ENCODE measurements around the gene LHFPL2.

Gene LHFPL2

DNA sequence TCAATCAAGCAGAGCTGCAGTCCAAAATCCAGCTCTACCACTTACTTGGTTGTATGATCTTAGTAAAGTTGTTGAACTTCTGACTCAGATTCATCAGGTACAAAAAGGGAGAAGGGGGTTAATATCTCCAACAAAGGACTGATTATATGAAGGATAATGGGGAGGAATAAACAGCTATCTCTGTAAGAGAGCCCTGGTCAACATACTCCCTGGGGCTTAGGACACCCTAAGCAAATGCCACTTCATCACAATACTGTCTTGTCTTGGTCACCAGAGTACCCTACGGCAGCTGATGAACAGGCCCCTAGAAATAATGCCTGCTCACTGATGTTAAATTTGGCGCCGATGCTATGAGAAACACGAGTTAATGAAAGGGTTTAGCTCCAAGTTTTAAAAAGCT lies 34.8 kb downstream of the LHFPL2 start:
- no peak overlapping the region for H3K9ac ChIP-seq (ENCODE audit: low read length)
- H4K20me1 ChIP-seq (ENCODE audit: low read depth, low read length) = no peaks in the 10 kb centered on the region
- H3K9me3 ChIP-seq (ENCODE audit: insufficient read depth, low read length) = no peaks in the 10 kb centered on the region
- no peaks in the 10 kb centered on the region for H3K9me2 ChIP-seq (replicated peaks; ENCODE audit: insufficient read depth, low read length)
- H2AFZ ChIP-seq (ENCODE audit: low read depth, low read length, severe bottlenecking) = no peak overlapping the region
- TF ChIP-seq EZH2phosphoT487 (conservative IDR thresholded peaks at IDR 0.05; ENCODE audit: low read length) (no peak), CTCF (IDR thresholded peaks at IDR 0.05; ENCODE audit: insufficient read depth, low read length, poor library complexity, severe bottlenecking) (no peak)
- no peak overlapping the region for H3K27ac ChIP-seq (ENCODE audit: low read depth, low read length)
- 0 out of 2 replicates have a peak, but pooled peaks cover 5% of the 10 kb centered on the region for H3K36me3 ChIP-seq (ENCODE audit: low read length)
- no peak overlapping the region for H3K4me3 ChIP-seq (ENCODE audit: insufficient read depth, low read length, poor library complexity, severe bottlenecking)
- no peaks in the 10 kb centered on the region for H3F3A ChIP-seq (ENCODE audit: insufficient read depth)
- no peak overlapping the region for H3K4me2 ChIP-seq (ENCODE audit: low read depth, low read length, poor library complexity, severe bottlenecking)
- H3K79me2 ChIP-seq (ENCODE audit: insufficient read depth, low read length) = peaks cover 78% of the 10 kb centered on the region
- H3K27me3 ChIP-seq (ENCODE audit: low read length) = no peaks in the 10 kb centered on the region

GRCh38 chr5:78613151-78613533 lies 35.4 kb downstream of the LHFPL2 start:
- H3K9me2 ChIP-seq (replicated peaks; ENCODE audit: insufficient read depth, low read length) = no peaks in the 10 kb centered on the region
- H3K4me3 ChIP-seq (ENCODE audit: insufficient read depth, low read length, poor library complexity, severe bottlenecking) = no peak overlapping the region
- H3K9me3 ChIP-seq (ENCODE audit: insufficient read depth, low read length) = no peaks in the 10 kb centered on the region
- H3K27me3 ChIP-seq (ENCODE audit: low read length) = no peaks in the 10 kb centered on the region
- H3K27ac ChIP-seq (ENCODE audit: low read depth, low read length) = no peak overlapping the region
- no peak overlapping the region for H2AFZ ChIP-seq (ENCODE audit: low read depth, low read length, severe bottlenecking)
- H4K20me1 ChIP-seq (ENCODE audit: low read depth, low read length) = no peaks in the 10 kb centered on the region
- H3K9ac ChIP-seq (ENCODE audit: low read length) = no peak overlapping the region
- no peak overlapping the region for H3K4me2 ChIP-seq (ENCODE audit: low read depth, low read length, poor library complexity, severe bottlenecking)
- peaks cover 8% of the 10 kb centered on the region; the same call in 1 of the 2 replicates for H3K36me3 ChIP-seq (ENCODE audit: low read length)
- no peaks in the 10 kb centered on the region for H3F3A ChIP-seq (ENCODE audit: insufficient read depth)
- TF ChIP-seq CTCF (IDR thresholded peaks at IDR 0.05; ENCODE audit: insufficient read depth, low read length, poor library complexity, severe bottlenecking) = no peak
- no peak for TF ChIP-seq EZH2phosphoT487 (conservative IDR thresholded peaks at IDR 0.05; ENCODE audit: low read length)
- peaks cover 72% of the 10 kb centered on the region for H3K79me2 ChIP-seq (ENCODE audit: insufficient read depth, low read length)

DNA sequence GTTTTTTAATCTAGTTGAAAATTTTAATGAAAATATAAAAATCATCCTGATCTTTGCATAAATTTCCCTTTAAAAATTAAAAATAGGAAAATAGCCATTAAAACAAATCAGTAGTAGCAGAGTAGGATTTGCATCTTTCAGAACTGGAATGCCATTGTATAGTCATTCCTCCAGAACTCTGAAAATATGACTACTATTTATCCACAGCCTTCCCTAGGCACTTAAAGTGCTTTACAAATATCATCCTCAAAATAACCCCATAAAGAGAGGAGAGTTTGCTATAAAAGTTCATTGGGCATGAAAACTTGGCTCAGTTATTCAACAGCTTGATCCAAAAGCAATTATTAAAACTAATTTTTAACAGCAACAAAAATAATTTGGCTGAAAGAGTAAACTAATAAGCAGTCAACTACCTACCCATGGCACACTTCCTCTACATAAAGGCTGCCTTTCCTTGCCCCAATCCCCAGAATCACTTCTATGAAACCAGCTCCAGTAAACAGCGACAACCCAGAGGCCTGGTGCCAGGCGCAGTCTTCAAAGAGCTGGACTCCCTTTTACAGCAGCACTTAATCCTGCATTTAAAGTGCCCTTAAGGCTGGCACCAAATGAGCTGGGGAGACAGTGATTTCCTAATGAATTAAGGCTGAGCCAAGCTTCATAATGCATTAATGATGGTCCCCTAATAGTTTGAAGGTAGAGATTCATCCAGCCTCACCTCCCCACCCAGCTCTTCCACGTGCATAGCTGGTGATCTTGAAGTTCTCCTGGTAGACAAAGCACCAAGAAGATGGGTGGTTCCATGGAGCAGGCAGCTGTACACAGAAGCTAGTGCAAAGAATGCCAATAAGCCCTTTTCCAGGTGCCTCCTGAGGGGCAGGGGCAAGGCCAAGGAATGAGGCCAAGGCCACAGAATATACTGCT lies 36.1 kb downstream of the LHFPL2 start:
- no peak overlapping the region for H2AFZ ChIP-seq (ENCODE audit: low read depth, low read length, severe bottlenecking)

More for the DNA sequence above, 36.1 kb downstream of the LHFPL2 start:
- no peak overlapping the region for H3K4me3 ChIP-seq (ENCODE audit: insufficient read depth, low read length, poor library complexity, severe bottlenecking)
- no peak overlapping the region for H3K9ac ChIP-seq (ENCODE audit: low read length)
- no peak overlapping the region for H3K27ac ChIP-seq (ENCODE audit: low read depth, low read length)
- no peaks in the 10 kb centered on the region for H3K9me3 ChIP-seq (ENCODE audit: insufficient read depth, low read length)
- H4K20me1 ChIP-seq (ENCODE audit: low read depth, low read length) = no peaks in the 10 kb centered on the region
- H3K79me2 ChIP-seq (ENCODE audit: insufficient read depth, low read length) = peaks cover 73% of the 10 kb centered on the region
- H3F3A ChIP-seq (ENCODE audit: insufficient read depth) = no peaks in the 10 kb centered on the region
- peaks cover 14% of the 10 kb centered on the region for H3K36me3 ChIP-seq (ENCODE audit: low read length)
- H3K4me2 ChIP-seq (ENCODE audit: low read depth, low read length, poor library complexity, severe bottlenecking) = no peak overlapping the region
- TF ChIP-seq EZH2phosphoT487 (conservative IDR thresholded peaks at IDR 0.05; ENCODE audit: low read length) (no peak), CTCF (IDR thresholded peaks at IDR 0.05; ENCODE audit: insufficient read depth, low read length, poor library complexity, severe bottlenecking) (no peak)
- H3K9me2 ChIP-seq (replicated peaks; ENCODE audit: insufficient read depth, low read length) = no peaks in the 10 kb centered on the region
- no peaks in the 10 kb centered on the region for H3K27me3 ChIP-seq (ENCODE audit: low read length)
